ENCODE results near the gene GPATCH4. TPM values are rescaled to one million over a fixed set of nuclear protein-coding genes. Genes with fewer than 3 reads are reported as not detected.

The GPATCH4 gene
- total RNA-seq, 4 donors from 2014 or later, result 22.2 to 44.4 (median 29.6) TPM

- Histone ChIP-seq H3K4me1 (peaks cover 0 to 23% (median 15%) of the 10 kb centered on the region in 4 donors), H3K4me3 (peak overlapping the region in 1 of 4 donors; percentile 48), H3K27ac (peak overlapping the region in 3 of 4 donors; percentile 19 to 63 (median 20)), H3K9me3 (no peaks in the 10 kb centered on the region), H3K36me3 (no peaks in the 10 kb centered on the region), H3K27me3 (no peaks in the 10 kb centered on the region)
- DNase-seq (ENCODE audit: low spot score in 2 of 2), result no peak
- TF ChIP-seq, protein P1, sequence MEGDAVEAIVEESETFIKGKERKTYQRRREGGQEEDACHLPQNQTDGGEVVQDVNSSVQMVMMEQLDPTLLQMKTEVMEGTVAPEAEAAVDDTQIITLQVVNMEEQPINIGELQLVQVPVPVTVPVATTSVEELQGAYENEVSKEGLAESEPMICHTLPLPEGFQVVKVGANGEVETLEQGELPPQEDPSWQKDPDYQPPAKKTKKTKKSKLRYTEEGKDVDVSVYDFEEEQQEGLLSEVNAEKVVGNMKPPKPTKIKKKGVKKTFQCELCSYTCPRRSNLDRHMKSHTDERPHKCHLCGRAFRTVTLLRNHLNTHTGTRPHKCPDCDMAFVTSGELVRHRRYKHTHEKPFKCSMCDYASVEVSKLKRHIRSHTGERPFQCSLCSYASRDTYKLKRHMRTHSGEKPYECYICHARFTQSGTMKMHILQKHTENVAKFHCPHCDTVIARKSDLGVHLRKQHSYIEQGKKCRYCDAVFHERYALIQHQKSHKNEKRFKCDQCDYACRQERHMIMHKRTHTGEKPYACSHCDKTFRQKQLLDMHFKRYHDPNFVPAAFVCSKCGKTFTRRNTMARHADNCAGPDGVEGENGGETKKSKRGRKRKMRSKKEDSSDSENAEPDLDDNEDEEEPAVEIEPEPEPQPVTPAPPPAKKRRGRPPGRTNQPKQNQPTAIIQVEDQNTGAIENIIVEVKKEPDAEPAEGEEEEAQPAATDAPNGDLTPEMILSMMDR (IDR thresholded peaks at IDR 0.05), result no peak
- no peak for TF ChIP-seq POLR2A (IDR thresholded peaks at IDR 0.05)
- TF ChIP-seq EP300 (IDR thresholded peaks at IDR 0.05), result peak in 1 of 2 donors; percentile 41
- 3 to 5% methylated on average over 4 of the region's 4 CpGs for WGBS, 2 donors
These were observed 29.9 kb downstream of the GPATCH4 start for GRCh38 chr1:156571261-156571852.

GRCh38 chr1:156566436-156566835 is 34.8 kb downstream of the GPATCH4 start:
- Histone ChIP-seq H3K27me3 (no peaks in the 10 kb centered on the region), H3K4me1 (peaks cover 0 to 10% (median 3%) of the 10 kb centered on the region in 4 donors), H3K4me3 (no peak overlapping the region), H3K36me3 (no peaks in the 10 kb centered on the region), H3K9me3 (no peaks in the 10 kb centered on the region), H3K27ac (no peak overlapping the region)
- 85 to 89% methylated on average over 4 of the region's 4 CpGs for WGBS, 2 donors
- DNase-seq (ENCODE audit: low spot score in 2 of 2), result no peak
- TF ChIP-seq, protein P1 (IDR thresholded peaks at IDR 0.05), result no peak
- TF ChIP-seq POLR2A (IDR thresholded peaks at IDR 0.05) (no peak), EP300 (IDR thresholded peaks at IDR 0.05) (no peak)

DNA sequence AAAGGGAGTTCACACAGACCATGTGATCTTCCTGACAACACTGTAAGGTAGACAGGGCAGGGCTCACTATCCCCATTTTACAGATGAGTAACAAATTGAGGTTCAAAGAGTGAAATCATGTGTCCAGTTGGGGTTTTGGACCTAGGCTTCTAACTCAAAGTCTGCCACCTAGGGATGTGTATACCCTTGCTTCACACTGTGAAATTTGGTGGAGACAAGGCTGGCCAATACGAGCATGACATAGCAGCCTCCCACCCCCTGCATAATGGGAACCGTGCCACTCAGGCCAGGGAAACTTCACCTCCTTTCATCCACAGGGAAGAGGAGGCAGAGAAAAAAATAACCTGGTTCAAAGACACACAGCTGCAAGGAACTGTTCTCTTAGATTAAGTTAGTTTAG is 35.8 kb downstream of the GPATCH4 start:
- Histone ChIP-seq H3K27me3 (no peaks in the 10 kb centered on the region), H3K27ac (no peak overlapping the region), H3K4me3 (no peak overlapping the region), H3K4me1 (peaks cover 0 to under 1% (median 0%) of the 10 kb centered on the region in 4 donors), H3K36me3 (no peaks in the 10 kb centered on the region), H3K9me3 (no peaks in the 10 kb centered on the region)
- TF ChIP-seq, protein P1 (IDR thresholded peaks at IDR 0.05), result no peak
- TF ChIP-seq POLR2A (IDR thresholded peaks at IDR 0.05), result no peak
- no peak for TF ChIP-seq EP300 (IDR thresholded peaks at IDR 0.05)
- DNase-seq (ENCODE audit: low spot score in 2 of 2), result no peak
- 70 to 74% methylated on average over 2 of the region's 2 CpGs for WGBS, 2 donors

GRCh38 chr1:156560585-156561163 is 40.6 kb downstream of the GPATCH4 start:
- TF ChIP-seq POLR2A (IDR thresholded peaks at IDR 0.05) (no peak), EP300 (IDR thresholded peaks at IDR 0.05) (no peak)
- TF ChIP-seq, protein P1 (IDR thresholded peaks at IDR 0.05), result no peak

GRCh38 chr1:156559797-156560385 is 41.4 kb downstream of the GPATCH4 start:
- no peak for DNase-seq (ENCODE audit: low spot score in 2 of 2)

More at GRCh38 chr1:156560585-156561163, 40.6 kb downstream of the GPATCH4 start:
- no peak overlapping the region for H3K4me3 ChIP-seq
- no peaks in the 10 kb centered on the region for H3K4me1 ChIP-seq
- WGBS, 2 donors, result 70 to 77% methylated on average over 5 of the region's 5 CpGs
- no peaks in the 10 kb centered on the region for H3K9me3 ChIP-seq
- no peaks in the 10 kb centered on the region for H3K36me3 ChIP-seq
- H3K27ac ChIP-seq, result no peak overlapping the region
- H3K27me3 ChIP-seq, result no peaks in the 10 kb centered on the region
- no peak for DNase-seq (ENCODE audit: low spot score in 2 of 2)

More at GRCh38 chr1:156559797-156560385, 41.4 kb downstream of the GPATCH4 start:
- WGBS, 2 donors, result 77 to 79% methylated on average over 5 of the region's 5 CpGs
- no peak overlapping the region for H3K27ac ChIP-seq
- no peaks in the 10 kb centered on the region for H3K9me3 ChIP-seq
- H3K4me1 ChIP-seq, result no peaks in the 10 kb centered on the region
- no peak overlapping the region for H3K4me3 ChIP-seq
- TF ChIP-seq POLR2A (IDR thresholded peaks at IDR 0.05) (no peak), EP300 (IDR thresholded peaks at IDR 0.05) (no peak)
- TF ChIP-seq, protein P1 (IDR thresholded peaks at IDR 0.05), result no peak
- H3K27me3 ChIP-seq, result no peaks in the 10 kb centered on the region
- no peaks in the 10 kb centered on the region for H3K36me3 ChIP-seq
